Measurements from ENCODE around the gene ZXDC. TPM values are rescaled to one million over a fixed set of nuclear protein-coding genes. Genes with fewer than 3 reads are reported as not detected.

The ZXDC gene
- total and polyA plus RNA-seq, 2 donors (not counting 1 experiment from before 2014, with no cell fraction given) = 38.9 to 70.9 TPM

DNA sequence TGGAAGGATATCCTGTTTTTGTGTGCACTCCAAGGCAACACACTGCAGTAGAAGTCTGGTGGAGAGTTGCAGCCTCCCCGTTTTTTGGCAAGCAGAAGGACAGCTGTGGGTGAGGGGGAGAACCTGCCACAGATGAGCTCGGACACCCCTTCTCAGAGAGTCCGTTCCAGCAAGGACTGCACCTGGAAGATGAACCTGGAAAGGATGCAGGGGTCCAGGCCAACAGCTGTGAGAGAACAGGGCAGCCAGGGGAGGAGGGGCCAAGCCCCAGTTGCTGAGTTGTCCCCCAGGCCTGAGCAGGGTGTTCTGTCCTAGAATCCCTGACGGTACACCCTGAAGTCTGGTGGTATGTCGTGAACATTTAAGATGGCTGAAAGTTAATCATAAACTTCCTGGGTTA, 30.2 kb downstream of the ZXDC start:
- Mint-ChIP-seq H3K4me3 (no peak overlapping the region), H3K4me1 (no peaks in the 10 kb centered on the region), H3K9me3 (ENCODE audit: insufficient read depth) (no peaks in the 10 kb centered on the region), H3K27ac (no peak overlapping the region), H3K27me3 (no peaks in the 10 kb centered on the region)
- Histone ChIP-seq H3K27me3 (replicated peaks in 1 of 4; ENCODE audit: control extremely low read depth in 1 of 4, control insufficient read depth in 3 of 4, insufficient read depth in 4 of 4, low read length in 3 of 4) (no peaks in the 10 kb centered on the region), H3K4me2 (replicated peaks; ENCODE audit: low read depth, low read length, poor library complexity, severe bottlenecking) (no peak overlapping the region), H3K4me1 (ENCODE audit: control insufficient read depth in 2 of 2, insufficient read depth in 2 of 2, low read length in 2 of 2) (no peaks in the 10 kb centered on the region), H2AFZ (ENCODE audit: insufficient read depth, low read depth, low read length, poor library complexity, severe bottlenecking) (no peak overlapping the region), H3K36me3 (replicated peaks in 1 of 2; ENCODE audit: control extremely low read depth in 1 of 2, control insufficient read depth in 1 of 2, extremely low read depth in 1 of 2, insufficient read depth in 2 of 2, low read length in 1 of 2) (peaks cover 0 to 36% of the 10 kb centered on the region in 2 experiments), H3K27ac (ENCODE audit: low read length in 2 of 2) (no peak overlapping the region), H3K9me3 (ENCODE audit: control extremely low read depth in 1 of 3, control insufficient read depth in 2 of 3, insufficient read depth in 1 of 3, low read length in 2 of 3) (no peaks in the 10 kb centered on the region), H3K79me2 (ENCODE audit: control insufficient read depth, insufficient read depth, low read length) (no peaks in the 10 kb centered on the region), H4K20me1 (ENCODE audit: control insufficient read depth, insufficient read depth, low read length, poor library complexity, severe bottlenecking) (peaks cover 18% of the 10 kb centered on the region), H3K4me3 (ENCODE audit: control extremely low read depth in 1 of 5, extremely low read depth in 1 of 5, insufficient read depth in 1 of 5, low read depth in 2 of 5, low read length in 4 of 5) (no peak overlapping the region), H3K9ac (ENCODE audit: low read length) (no peak overlapping the region)
- CTCF ChIA-PET = no interaction called here
- POLR2A ChIA-PET = no interaction called here
- 99% methylated on average over 4 of the region's 5 CpGs for WGBS (ENCODE audit: insufficient coverage)
- TF ChIP-seq EZH2 (IDR thresholded peaks at IDR 0.05; ENCODE audit: borderline replicate concordance, insufficient read depth, low read depth, low read length, poor library complexity, severe bottlenecking) = no peak
- TF ChIP-seq, protein P1, sequence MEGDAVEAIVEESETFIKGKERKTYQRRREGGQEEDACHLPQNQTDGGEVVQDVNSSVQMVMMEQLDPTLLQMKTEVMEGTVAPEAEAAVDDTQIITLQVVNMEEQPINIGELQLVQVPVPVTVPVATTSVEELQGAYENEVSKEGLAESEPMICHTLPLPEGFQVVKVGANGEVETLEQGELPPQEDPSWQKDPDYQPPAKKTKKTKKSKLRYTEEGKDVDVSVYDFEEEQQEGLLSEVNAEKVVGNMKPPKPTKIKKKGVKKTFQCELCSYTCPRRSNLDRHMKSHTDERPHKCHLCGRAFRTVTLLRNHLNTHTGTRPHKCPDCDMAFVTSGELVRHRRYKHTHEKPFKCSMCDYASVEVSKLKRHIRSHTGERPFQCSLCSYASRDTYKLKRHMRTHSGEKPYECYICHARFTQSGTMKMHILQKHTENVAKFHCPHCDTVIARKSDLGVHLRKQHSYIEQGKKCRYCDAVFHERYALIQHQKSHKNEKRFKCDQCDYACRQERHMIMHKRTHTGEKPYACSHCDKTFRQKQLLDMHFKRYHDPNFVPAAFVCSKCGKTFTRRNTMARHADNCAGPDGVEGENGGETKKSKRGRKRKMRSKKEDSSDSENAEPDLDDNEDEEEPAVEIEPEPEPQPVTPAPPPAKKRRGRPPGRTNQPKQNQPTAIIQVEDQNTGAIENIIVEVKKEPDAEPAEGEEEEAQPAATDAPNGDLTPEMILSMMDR (IDR thresholded peaks at IDR 0.05) = no peak
- no peak for ATAC-seq (ENCODE audit: low read depth)
- DNase-seq = no peak
- intact Hi-C loops (cut with micrococcal nuclease) = no loop called here

DNA sequence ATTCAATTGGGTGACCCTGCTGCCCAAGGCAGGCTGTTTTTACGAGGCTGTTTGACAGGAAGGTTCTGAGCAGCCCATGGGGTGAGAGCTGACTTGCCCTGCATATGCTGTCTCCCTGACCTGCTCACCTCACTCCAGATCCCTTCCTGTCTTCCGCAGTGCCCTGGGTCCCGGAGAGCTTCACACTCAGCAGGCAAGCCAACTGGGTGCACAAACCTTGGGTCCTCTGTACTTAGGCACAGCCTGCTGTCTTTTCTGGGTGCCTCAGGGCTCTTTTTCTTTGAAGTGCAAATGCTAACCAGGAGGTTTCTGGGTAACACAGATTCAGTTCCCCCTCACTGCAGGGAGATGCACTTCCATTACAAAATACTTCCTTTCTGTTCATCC, 32.8 kb downstream of the ZXDC start:
- no peaks in the 10 kb centered on the region for H3K79me2 ChIP-seq (ENCODE audit: control insufficient read depth, insufficient read depth, low read length)
- no peak for TF ChIP-seq EZH2 (IDR thresholded peaks at IDR 0.05; ENCODE audit: borderline replicate concordance, insufficient read depth, low read depth, low read length, poor library complexity, severe bottlenecking)
- TF ChIP-seq, protein P1 (IDR thresholded peaks at IDR 0.05) = no peak

More for the DNA sequence above, 32.8 kb downstream of the ZXDC start:
- H3K9me3 ChIP-seq (ENCODE audit: control extremely low read depth in 1 of 3, control insufficient read depth in 2 of 3, insufficient read depth in 1 of 3, low read length in 2 of 3) = no peaks in the 10 kb centered on the region
- no peak overlapping the region for H3K4me3 ChIP-seq (ENCODE audit: control extremely low read depth in 1 of 5, extremely low read depth in 1 of 5, insufficient read depth in 1 of 5, low read depth in 2 of 5, low read length in 4 of 5)
- H3K27ac Mint-ChIP-seq = no peak overlapping the region
- intact Hi-C loops (cut with micrococcal nuclease) = no loop called here
- no peaks in the 10 kb centered on the region for H3K4me1 ChIP-seq (ENCODE audit: control insufficient read depth in 2 of 2, insufficient read depth in 2 of 2, low read length in 2 of 2)
- DNase-seq (no peak), ATAC-seq (ENCODE audit: low read depth) (no peak)
- H3K27me3 ChIP-seq (replicated peaks in 1 of 4; ENCODE audit: control extremely low read depth in 1 of 4, control insufficient read depth in 3 of 4, insufficient read depth in 4 of 4, low read length in 3 of 4) = no peaks in the 10 kb centered on the region
- no peak overlapping the region for H3K4me2 ChIP-seq (replicated peaks; ENCODE audit: low read depth, low read length, poor library complexity, severe bottlenecking)
- no peaks in the 10 kb centered on the region for H3K9me3 Mint-ChIP-seq (ENCODE audit: insufficient read depth)
- peaks cover 0 to 29% of the 10 kb centered on the region in 2 experiments for H3K36me3 ChIP-seq (replicated peaks in 1 of 2; ENCODE audit: control extremely low read depth in 1 of 2, control insufficient read depth in 1 of 2, extremely low read depth in 1 of 2, insufficient read depth in 2 of 2, low read length in 1 of 2)
- no peaks in the 10 kb centered on the region for H3K27me3 Mint-ChIP-seq
- ChIA-PET CTCF (no interaction called here), POLR2A (no interaction called here)
- no peak overlapping the region for H3K4me3 Mint-ChIP-seq
- H2AFZ ChIP-seq (ENCODE audit: insufficient read depth, low read depth, low read length, poor library complexity, severe bottlenecking) = no peak overlapping the region
- no peaks in the 10 kb centered on the region for H4K20me1 ChIP-seq (ENCODE audit: control insufficient read depth, insufficient read depth, low read length, poor library complexity, severe bottlenecking)
- no peak overlapping the region for H3K9ac ChIP-seq (ENCODE audit: low read length)
- 100% methylated on average over 3 of the region's 3 CpGs for WGBS (ENCODE audit: insufficient coverage)
- no peak overlapping the region for H3K27ac ChIP-seq (ENCODE audit: low read length in 2 of 2)
- no peaks in the 10 kb centered on the region for H3K4me1 Mint-ChIP-seq
